ENCODE data around the gene ANAPC2. TPM values are rescaled to one million over a fixed set of nuclear protein-coding genes. Genes with fewer than 3 reads are reported as not detected.

ANAPC2 gene
- total RNA-seq, 1 donor from 2014 or later: 39.2 TPM

GRCh38 chr9:137169896-137170358 is 18.4 kb downstream of the ANAPC2 start, which contains the start of gene LRRC26:
TSS of gene LRRC26 (minus strand) at chr9:137170051. CDS start at chr9:137169943, 108 bp downstream.
- Histone ChIP-seq H2AFZ (ENCODE audit: low read depth, low read length) (no peak within 1 kb of the TSS), H3K27ac (ENCODE audit: low read depth, low read length) (no peak within 1 kb of the TSS), H3K4me2 (ENCODE audit: low read length) (peak within 1 kb of the TSS; percentile 65), H3K79me2 (ENCODE audit: insufficient read depth, low read length) (no peaks in the 10 kb centered on the region), H3K4me1 (ENCODE audit: insufficient read depth, low read length) (no peaks in the 10 kb centered on the region), H3K9ac (ENCODE audit: low read length) (no peak within 1 kb of the TSS), H3K27me3 (ENCODE audit: insufficient read depth, low read length) (peaks cover 31% of the 10 kb centered on the region), H4K20me1 (ENCODE audit: insufficient read depth, low read length) (no peaks in the 10 kb centered on the region), H3K36me3 (ENCODE audit: insufficient read depth, low read length) (no peaks in the 10 kb centered on the region), H3K4me3 (ENCODE audit: insufficient read depth, low read depth, low read length) (no peak within 1 kb of the TSS), H3K9me3 (ENCODE audit: insufficient read depth, low read depth, low read length) (no peaks in the 10 kb centered on the region)
- no peak within 1 kb of the TSS for H3K4me3 Mint-ChIP-seq (ENCODE audit: unreplicated experiment)
- no peaks in the 10 kb centered on the region for H3K9me3 Mint-ChIP-seq (ENCODE audit: unreplicated experiment)
- no peak for TF ChIP-seq EZH2 (IDR thresholded peaks at IDR 0.05; ENCODE audit: insufficient read depth, low read length)
- TF ChIP-seq, protein P1, sequence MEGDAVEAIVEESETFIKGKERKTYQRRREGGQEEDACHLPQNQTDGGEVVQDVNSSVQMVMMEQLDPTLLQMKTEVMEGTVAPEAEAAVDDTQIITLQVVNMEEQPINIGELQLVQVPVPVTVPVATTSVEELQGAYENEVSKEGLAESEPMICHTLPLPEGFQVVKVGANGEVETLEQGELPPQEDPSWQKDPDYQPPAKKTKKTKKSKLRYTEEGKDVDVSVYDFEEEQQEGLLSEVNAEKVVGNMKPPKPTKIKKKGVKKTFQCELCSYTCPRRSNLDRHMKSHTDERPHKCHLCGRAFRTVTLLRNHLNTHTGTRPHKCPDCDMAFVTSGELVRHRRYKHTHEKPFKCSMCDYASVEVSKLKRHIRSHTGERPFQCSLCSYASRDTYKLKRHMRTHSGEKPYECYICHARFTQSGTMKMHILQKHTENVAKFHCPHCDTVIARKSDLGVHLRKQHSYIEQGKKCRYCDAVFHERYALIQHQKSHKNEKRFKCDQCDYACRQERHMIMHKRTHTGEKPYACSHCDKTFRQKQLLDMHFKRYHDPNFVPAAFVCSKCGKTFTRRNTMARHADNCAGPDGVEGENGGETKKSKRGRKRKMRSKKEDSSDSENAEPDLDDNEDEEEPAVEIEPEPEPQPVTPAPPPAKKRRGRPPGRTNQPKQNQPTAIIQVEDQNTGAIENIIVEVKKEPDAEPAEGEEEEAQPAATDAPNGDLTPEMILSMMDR (IDR thresholded peaks at IDR 0.05; ENCODE audit: insufficient read depth, low read depth, low read length): no peak
- H3K36me3 Mint-ChIP-seq (ENCODE audit: low read depth, unreplicated experiment): no peaks in the 10 kb centered on the region
- H3K27me3 Mint-ChIP-seq (ENCODE audit: low read depth, unreplicated experiment): peaks cover 27% of the 10 kb centered on the region
- no peaks in the 10 kb centered on the region for H3K4me1 Mint-ChIP-seq (ENCODE audit: low read depth, unreplicated experiment)
- FAIRE-seq: no peak
- H3K27ac Mint-ChIP-seq (ENCODE audit: unreplicated experiment): no peak within 1 kb of the TSS
- no peak for DNase-seq (ENCODE audit: low read depth)

GRCh38 chr9:137168904-137169856 is 19.2 kb downstream of the ANAPC2 start:
- FAIRE-seq (no peak), DNase-seq (ENCODE audit: low read depth) (peak; percentile 12)
- no peaks in the 10 kb centered on the region for H3K9me3 ChIP-seq (ENCODE audit: insufficient read depth, low read depth, low read length)
- H3K27me3 Mint-ChIP-seq (ENCODE audit: low read depth, unreplicated experiment): peaks cover 32% of the 10 kb centered on the region
- H3K36me3 Mint-ChIP-seq (ENCODE audit: low read depth, unreplicated experiment): no peaks in the 10 kb centered on the region
- no peak overlapping the region for H3K4me3 ChIP-seq (ENCODE audit: insufficient read depth, low read depth, low read length)
- no peaks in the 10 kb centered on the region for H3K9me3 Mint-ChIP-seq (ENCODE audit: unreplicated experiment)
- H3K27ac Mint-ChIP-seq (ENCODE audit: unreplicated experiment): no peak overlapping the region
- H3K27ac ChIP-seq (ENCODE audit: low read depth, low read length): no peak overlapping the region
- no peaks in the 10 kb centered on the region for H3K4me1 ChIP-seq (ENCODE audit: insufficient read depth, low read length)
- peaks cover 35% of the 10 kb centered on the region for H3K27me3 ChIP-seq (ENCODE audit: insufficient read depth, low read length)
- H3K4me3 Mint-ChIP-seq (ENCODE audit: unreplicated experiment): no peak overlapping the region
- H3K79me2 ChIP-seq (ENCODE audit: insufficient read depth, low read length): no peaks in the 10 kb centered on the region
- H3K9ac ChIP-seq (ENCODE audit: low read length): no peak overlapping the region
- no peaks in the 10 kb centered on the region for H4K20me1 ChIP-seq (ENCODE audit: insufficient read depth, low read length)
- H3K4me1 Mint-ChIP-seq (ENCODE audit: low read depth, unreplicated experiment): no peaks in the 10 kb centered on the region
- H3K36me3 ChIP-seq (ENCODE audit: insufficient read depth, low read length): no peaks in the 10 kb centered on the region
- H3K4me2 ChIP-seq (ENCODE audit: low read length): peak overlapping the region; percentile 65
- H2AFZ ChIP-seq (ENCODE audit: low read depth, low read length): no peak overlapping the region
- TF ChIP-seq EZH2 (IDR thresholded peaks at IDR 0.05; ENCODE audit: insufficient read depth, low read length): peak; percentile 82
- TF ChIP-seq, protein P1 (IDR thresholded peaks at IDR 0.05; ENCODE audit: insufficient read depth, low read depth, low read length): no peak

DNA sequence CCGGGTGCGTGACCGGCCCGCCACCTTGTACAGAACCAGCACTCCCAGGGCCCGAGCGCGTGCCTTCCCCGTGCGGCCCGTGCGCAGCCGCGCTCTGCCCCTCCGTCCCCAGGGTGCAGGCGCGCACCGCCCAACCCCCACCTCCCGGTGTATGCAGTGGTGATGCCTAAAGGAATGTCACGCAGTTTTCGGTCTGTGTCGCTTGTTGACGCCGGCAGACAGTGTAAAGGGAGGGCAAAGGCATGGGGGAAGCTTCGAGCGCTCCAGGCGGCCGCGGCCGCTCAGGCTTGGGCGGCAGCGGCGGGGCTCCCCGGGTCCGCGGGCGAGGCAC is 19.8 kb downstream of the ANAPC2 start:
- peaks cover 35% of the 10 kb centered on the region for H3K27me3 Mint-ChIP-seq (ENCODE audit: low read depth, unreplicated experiment)
- H3K4me3 Mint-ChIP-seq (ENCODE audit: unreplicated experiment): no peak overlapping the region
- Histone ChIP-seq H3K79me2 (ENCODE audit: insufficient read depth, low read length) (no peaks in the 10 kb centered on the region), H3K9me3 (ENCODE audit: insufficient read depth, low read depth, low read length) (no peaks in the 10 kb centered on the region), H2AFZ (ENCODE audit: low read depth, low read length) (no peak overlapping the region), H3K27ac (ENCODE audit: low read depth, low read length) (no peak overlapping the region), H4K20me1 (ENCODE audit: insufficient read depth, low read length) (no peaks in the 10 kb centered on the region), H3K27me3 (ENCODE audit: insufficient read depth, low read length) (peaks cover 39% of the 10 kb centered on the region), H3K4me1 (ENCODE audit: insufficient read depth, low read length) (no peaks in the 10 kb centered on the region), H3K36me3 (ENCODE audit: insufficient read depth, low read length) (no peaks in the 10 kb centered on the region), H3K9ac (ENCODE audit: low read length) (no peak overlapping the region), H3K4me3 (ENCODE audit: insufficient read depth, low read depth, low read length) (no peak overlapping the region), H3K4me2 (ENCODE audit: low read length) (peak overlapping the region; percentile 65)
- no peaks in the 10 kb centered on the region for H3K9me3 Mint-ChIP-seq (ENCODE audit: unreplicated experiment)
- no peak overlapping the region for H3K27ac Mint-ChIP-seq (ENCODE audit: unreplicated experiment)
- FAIRE-seq (no peak), DNase-seq (ENCODE audit: low read depth) (no peak)
- peak; percentile 7 for TF ChIP-seq EZH2 (IDR thresholded peaks at IDR 0.05; ENCODE audit: insufficient read depth, low read length)
- TF ChIP-seq, protein P1 (IDR thresholded peaks at IDR 0.05; ENCODE audit: insufficient read depth, low read depth, low read length): no peak
- no peaks in the 10 kb centered on the region for H3K4me1 Mint-ChIP-seq (ENCODE audit: low read depth, unreplicated experiment)
- H3K36me3 Mint-ChIP-seq (ENCODE audit: low read depth, unreplicated experiment): no peaks in the 10 kb centered on the region

All from astrocyte (in vitro differentiated cells and primary cell).